ENCODE measurements around the gene RPUSD1. TPM values are rescaled to one million over a fixed set of nuclear protein-coding genes. Genes with fewer than 3 reads are reported as not detected.

Gene RPUSD1
- polyA plus RNA-seq, 1 of the 3 experiments (the other 2 are of a cell fraction) = 27.7 TPM

- Histone ChIP-seq H4K20me1 (ENCODE audit: insufficient read depth) (no peaks in the 10 kb centered on the region), H3K4me1 (ENCODE audit: control insufficient read depth in 1 of 2, insufficient read depth in 2 of 2, low read depth in 1 of 2, low read length in 1 of 2) (peaks cover 0 to under 1% of the 10 kb centered on the region in 2 experiments; a peak in 1 of 4 replicates), H3K4me3 (ENCODE audit: low read depth in 2 of 2, low read length in 1 of 2) (no peak overlapping the region), H2AFZ (ENCODE audit: low read depth) (no peak overlapping the region), H3K9me2 (no peaks in the 10 kb centered on the region), H3F3A (replicated peaks; ENCODE audit: insufficient read depth) (no peaks in the 10 kb centered on the region), H3K9ac (no peak overlapping the region), H3K79me2 (ENCODE audit: insufficient read depth) (no peaks in the 10 kb centered on the region), H3K4me2 (no peak overlapping the region), H3K36me3 (replicated peaks in 1 of 2; ENCODE audit: control insufficient read depth in 1 of 2, insufficient read depth in 2 of 2, low read length in 1 of 2) (peaks cover 0 to 6% of the 10 kb centered on the region in 2 experiments), H3K27ac (ENCODE audit: low read depth in 2 of 2, low read length in 1 of 2) (no peak overlapping the region), H3K9me3 (no peaks in the 10 kb centered on the region), H3K27me3 (ENCODE audit: insufficient read depth) (0 out of 2 replicates have a peak, but pooled peaks cover 2% of the 10 kb centered on the region)
- no peak for TF ChIP-seq RCOR1 (IDR thresholded peaks at IDR 0.05; ENCODE audit: low read length)
- no peak for TF ChIP-seq ELF1 (IDR thresholded peaks at IDR 0.05)
- TF ChIP-seq GATA2 (CRISPR knock-in tag; IDR thresholded peaks at IDR 0.05) = no peak
- no peak for TF ChIP-seq NRF1 (IDR thresholded peaks at IDR 0.05; ENCODE audit: low read depth, low read length)
- WGBS (ENCODE audit: low lambda C conversion rate) = 84% methylated on average over 19 of the region's 31 CpGs
- POLR2A ChIA-PET = no interaction called here
- CTCF ChIA-PET = interaction anchor here (1.4 to 3.3 kb wide), 2 partner anchors 10 to 62 kb away, joined by 4 to 11 read pairs; no protein-coding TSS in a partner anchor
- no peak for DNase-seq
These were observed 6.8 kb upstream of the RPUSD1 start for GRCh38 chr16:794853-795466.

- Histone ChIP-seq H3K9me3 (no peaks in the 10 kb centered on the region), H3K4me1 (ENCODE audit: control insufficient read depth in 1 of 2, insufficient read depth in 2 of 2, low read depth in 1 of 2, low read length in 1 of 2) (peaks cover 0 to 3% of the 10 kb centered on the region in 2 experiments; a peak in 1 of 4 replicates), H3K4me2 (no peak overlapping the region), H3K4me3 (ENCODE audit: low read depth in 2 of 2, low read length in 1 of 2) (no peak overlapping the region), H3K27ac (ENCODE audit: low read depth in 2 of 2, low read length in 1 of 2) (no peak overlapping the region), H2AFZ (ENCODE audit: low read depth) (no peak overlapping the region), H3K79me2 (ENCODE audit: insufficient read depth) (peaks cover 6% of the 10 kb centered on the region), H3K9ac (no peak overlapping the region), H3K9me2 (no peaks in the 10 kb centered on the region), H3K36me3 (replicated peaks in 1 of 2; ENCODE audit: control insufficient read depth in 1 of 2, insufficient read depth in 2 of 2, low read length in 1 of 2) (peaks cover 0 to 6% of the 10 kb centered on the region in 2 experiments), H4K20me1 (ENCODE audit: insufficient read depth) (no peaks in the 10 kb centered on the region), H3K27me3 (ENCODE audit: insufficient read depth) (no peaks in the 10 kb centered on the region), H3F3A (replicated peaks; ENCODE audit: insufficient read depth) (no peaks in the 10 kb centered on the region)
- DNase-seq = no peak
- 93% methylated on average over 31 of the region's 40 CpGs for WGBS (ENCODE audit: low lambda C conversion rate)
- TF ChIP-seq POLR2AphosphoS5 (IDR thresholded peaks at IDR 0.05; ENCODE audit: low read depth, low read length) (no peak), PBX3 (IDR thresholded peaks at IDR 0.05) (no peak), TCF12 (IDR thresholded peaks at IDR 0.05) (no peak), FOSL2 (IDR thresholded peaks at IDR 0.05; ENCODE audit: borderline replicate concordance, low read depth) (no peak), GATA2 (CRISPR knock-in tag; IDR thresholded peaks at IDR 0.05) (no peak), RAD21 (IDR thresholded peaks at IDR 0.05; ENCODE audit: low read length) (no peak)
- TF ChIP-seq, protein P1, sequence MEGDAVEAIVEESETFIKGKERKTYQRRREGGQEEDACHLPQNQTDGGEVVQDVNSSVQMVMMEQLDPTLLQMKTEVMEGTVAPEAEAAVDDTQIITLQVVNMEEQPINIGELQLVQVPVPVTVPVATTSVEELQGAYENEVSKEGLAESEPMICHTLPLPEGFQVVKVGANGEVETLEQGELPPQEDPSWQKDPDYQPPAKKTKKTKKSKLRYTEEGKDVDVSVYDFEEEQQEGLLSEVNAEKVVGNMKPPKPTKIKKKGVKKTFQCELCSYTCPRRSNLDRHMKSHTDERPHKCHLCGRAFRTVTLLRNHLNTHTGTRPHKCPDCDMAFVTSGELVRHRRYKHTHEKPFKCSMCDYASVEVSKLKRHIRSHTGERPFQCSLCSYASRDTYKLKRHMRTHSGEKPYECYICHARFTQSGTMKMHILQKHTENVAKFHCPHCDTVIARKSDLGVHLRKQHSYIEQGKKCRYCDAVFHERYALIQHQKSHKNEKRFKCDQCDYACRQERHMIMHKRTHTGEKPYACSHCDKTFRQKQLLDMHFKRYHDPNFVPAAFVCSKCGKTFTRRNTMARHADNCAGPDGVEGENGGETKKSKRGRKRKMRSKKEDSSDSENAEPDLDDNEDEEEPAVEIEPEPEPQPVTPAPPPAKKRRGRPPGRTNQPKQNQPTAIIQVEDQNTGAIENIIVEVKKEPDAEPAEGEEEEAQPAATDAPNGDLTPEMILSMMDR (IDR thresholded peaks at IDR 0.05) = no peak
- TF ChIP-seq, protein P2, sequence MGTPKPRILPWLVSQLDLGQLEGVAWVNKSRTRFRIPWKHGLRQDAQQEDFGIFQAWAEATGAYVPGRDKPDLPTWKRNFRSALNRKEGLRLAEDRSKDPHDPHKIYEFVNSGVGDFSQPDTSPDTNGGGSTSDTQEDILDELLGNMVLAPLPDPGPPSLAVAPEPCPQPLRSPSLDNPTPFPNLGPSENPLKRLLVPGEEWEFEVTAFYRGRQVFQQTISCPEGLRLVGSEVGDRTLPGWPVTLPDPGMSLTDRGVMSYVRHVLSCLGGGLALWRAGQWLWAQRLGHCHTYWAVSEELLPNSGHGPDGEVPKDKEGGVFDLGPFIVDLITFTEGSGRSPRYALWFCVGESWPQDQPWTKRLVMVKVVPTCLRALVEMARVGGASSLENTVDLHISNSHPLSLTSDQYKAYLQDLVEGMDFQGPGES (IDR thresholded peaks at IDR 0.05; ENCODE audit: low read depth, low read length) = no peak
- POLR2A ChIA-PET = no interaction called here
- CTCF ChIA-PET = interaction anchor here (3.3 kb wide), 1 partner anchor 9 kb away, joined by 11 read pairs; no protein-coding TSS in a partner anchor
These were observed 6.1 kb upstream of the RPUSD1 start for GRCh38 chr16:794091-794822.
